Epithelial cell of proximal tubule (primary cell): ENCODE measurements around the gene ERC1. TPM values are rescaled to one million over a fixed set of nuclear protein-coding genes. Genes with fewer than 3 reads are reported as not detected.
"Not testable (repeated sequence)": the region's sequence is repeated elsewhere in the genome, so short reads cannot be mapped to it uniquely, and the experiment has no call there.

Experiments
- DNase-seq: peaks from one replicate; pipeline ENCODE4 v3.0.0-alpha.2; 2011; ENCODE audit warnings: low read depth
- H3K4me3 ChIP-seq: 2 replicates; pipeline ENCODE4 v1.5.1; 2011; ENCODE audit warnings: low read depth, mild to moderate bottlenecking, low read length
- total RNA-seq: library from RNA; depleted of rRNA; stranded (reverse); fragments of >200 nt; gene quantifications from 2 replicates; pipeline ENCODE4 v1.2.3, GENCODE V29; 2015
- TF ChIP-seq, protein P1 (sequence below): conservative IDR thresholded peaks from 2 replicates; pipeline ENCODE4 v1.5.1; 2012; ENCODE audit warnings: low read depth, mild to moderate bottlenecking, low read length

The ERC1 gene
- total RNA-seq, 1 donor from 2014 or later: 16.5 TPM

DNA sequence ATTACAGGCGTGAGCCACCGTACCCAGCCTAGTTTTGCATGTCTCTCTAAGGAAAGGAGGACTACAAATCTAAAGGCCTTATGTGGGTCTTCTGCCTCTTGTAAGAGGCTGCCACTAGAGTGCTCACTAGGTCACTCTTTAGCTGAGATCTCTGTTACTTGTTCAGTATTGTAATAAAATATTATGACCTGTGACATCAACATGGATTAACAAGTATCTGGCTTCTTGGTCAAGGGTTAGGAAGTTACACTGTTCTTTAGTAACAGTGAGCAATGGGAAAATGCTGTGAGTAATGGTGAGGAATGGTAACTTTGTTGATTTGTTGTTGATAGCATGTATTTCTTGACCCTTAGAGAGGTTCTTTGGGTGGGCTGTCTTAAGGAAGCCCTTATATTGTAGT is 50.5 kb downstream of the ERC1 start:
- TF ChIP-seq, protein P1, sequence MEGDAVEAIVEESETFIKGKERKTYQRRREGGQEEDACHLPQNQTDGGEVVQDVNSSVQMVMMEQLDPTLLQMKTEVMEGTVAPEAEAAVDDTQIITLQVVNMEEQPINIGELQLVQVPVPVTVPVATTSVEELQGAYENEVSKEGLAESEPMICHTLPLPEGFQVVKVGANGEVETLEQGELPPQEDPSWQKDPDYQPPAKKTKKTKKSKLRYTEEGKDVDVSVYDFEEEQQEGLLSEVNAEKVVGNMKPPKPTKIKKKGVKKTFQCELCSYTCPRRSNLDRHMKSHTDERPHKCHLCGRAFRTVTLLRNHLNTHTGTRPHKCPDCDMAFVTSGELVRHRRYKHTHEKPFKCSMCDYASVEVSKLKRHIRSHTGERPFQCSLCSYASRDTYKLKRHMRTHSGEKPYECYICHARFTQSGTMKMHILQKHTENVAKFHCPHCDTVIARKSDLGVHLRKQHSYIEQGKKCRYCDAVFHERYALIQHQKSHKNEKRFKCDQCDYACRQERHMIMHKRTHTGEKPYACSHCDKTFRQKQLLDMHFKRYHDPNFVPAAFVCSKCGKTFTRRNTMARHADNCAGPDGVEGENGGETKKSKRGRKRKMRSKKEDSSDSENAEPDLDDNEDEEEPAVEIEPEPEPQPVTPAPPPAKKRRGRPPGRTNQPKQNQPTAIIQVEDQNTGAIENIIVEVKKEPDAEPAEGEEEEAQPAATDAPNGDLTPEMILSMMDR: no peak
- DNase-seq: no peak
- H3K4me3 ChIP-seq: no peak overlapping the region

DNA sequence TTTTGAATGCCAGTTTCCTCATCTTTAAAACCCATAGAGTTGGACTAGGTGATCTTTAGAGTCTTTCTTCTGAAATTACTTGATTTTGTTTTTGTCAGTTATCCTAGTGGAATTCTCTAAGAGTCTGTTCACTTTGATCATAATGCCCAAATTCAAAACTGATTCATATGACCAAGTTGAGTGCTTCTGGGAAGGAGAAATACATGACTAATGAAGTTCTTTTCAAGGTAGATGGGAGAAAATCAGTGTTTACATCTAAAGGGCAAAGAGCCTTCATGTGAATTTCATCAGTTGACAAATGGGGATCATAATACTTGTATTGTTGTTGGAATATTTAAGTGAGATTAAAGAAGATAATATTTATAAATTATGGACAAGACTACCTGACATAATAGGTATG is 53.2 kb downstream of the ERC1 start:
- TF ChIP-seq, protein P1: no peak
- H3K4me3 ChIP-seq: no peak overlapping the region
- no peak for DNase-seq

DNA sequence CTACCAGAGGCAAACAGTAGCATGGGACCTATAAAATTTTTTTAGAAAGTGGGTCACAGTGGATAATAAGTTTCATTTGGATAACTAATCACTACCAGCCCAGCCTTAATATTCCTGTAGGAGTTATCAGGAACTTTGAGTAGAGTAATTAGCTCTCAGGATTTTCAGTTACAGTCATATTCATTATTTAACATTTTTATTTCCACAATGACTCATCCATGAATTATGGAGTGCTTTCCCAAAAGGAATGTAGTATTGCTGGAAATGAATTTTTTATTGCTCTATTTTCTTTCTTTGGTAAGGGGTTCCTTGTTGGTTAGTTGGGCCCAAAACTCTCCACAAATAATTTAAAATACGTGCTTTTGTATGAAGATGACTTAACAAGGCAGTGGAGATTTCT is 53.7 kb downstream of the ERC1 start:
- TF ChIP-seq, protein P1: no peak
- DNase-seq: no peak
- no peak overlapping the region for H3K4me3 ChIP-seq

DNA sequence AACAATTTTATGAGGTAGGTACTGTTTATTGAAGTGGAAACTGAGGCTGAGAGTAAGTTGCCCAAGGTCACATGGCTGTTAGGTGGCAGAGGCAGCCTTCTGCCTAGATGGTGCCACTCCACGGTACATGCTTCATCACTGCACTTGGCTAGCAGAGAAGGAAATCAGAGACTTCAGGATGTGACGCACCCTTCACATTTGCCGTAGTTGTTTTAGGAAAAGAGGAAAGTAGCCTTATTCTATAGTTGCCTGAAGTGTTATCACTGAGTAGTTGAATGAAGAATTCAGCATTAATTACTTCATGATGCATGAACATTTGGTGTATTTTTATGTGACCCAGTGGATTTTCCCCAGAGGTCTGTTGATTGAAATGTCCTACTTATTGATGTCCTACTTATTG is 55.7 kb downstream of the ERC1 start:
- TF ChIP-seq, protein P1: no peak
- no peak overlapping the region for H3K4me3 ChIP-seq
- no peak for DNase-seq

DNA sequence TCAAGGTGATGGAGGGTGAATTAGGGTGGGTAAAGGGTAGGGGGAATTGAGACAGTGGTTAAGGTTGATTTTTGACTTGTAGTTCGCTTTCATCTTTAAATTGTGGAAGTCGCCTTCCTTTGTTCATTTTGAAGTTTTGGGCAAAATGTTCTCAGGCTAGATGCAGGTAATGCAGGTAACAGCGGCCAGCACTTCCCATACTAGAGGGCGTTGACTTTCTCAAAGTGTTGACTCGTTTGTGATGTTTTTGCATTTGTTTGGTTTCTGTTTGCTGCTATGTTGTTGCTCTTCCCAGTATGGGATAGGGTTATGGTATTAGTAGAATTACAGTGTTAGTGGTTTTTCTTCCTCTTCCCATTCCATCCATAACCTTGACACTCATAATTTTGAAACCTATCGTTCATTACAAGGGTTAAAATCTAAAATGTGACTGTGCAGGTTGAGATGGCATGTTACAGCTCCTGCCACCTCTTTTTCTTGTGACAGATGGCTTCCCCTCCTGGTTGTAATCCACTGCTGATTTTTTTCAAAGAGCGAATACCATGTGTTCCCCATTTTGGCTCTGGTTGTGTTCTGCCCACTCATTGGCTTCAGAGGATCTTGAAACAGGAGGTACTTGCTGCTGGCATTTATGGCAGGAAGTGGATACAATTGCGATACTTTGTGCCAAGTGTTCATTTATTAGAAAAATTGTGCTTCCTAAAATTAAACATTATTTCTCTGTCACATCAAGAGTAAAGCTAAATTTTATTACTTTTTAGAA is 57.1 kb downstream of the ERC1 start:
- H3K4me3 ChIP-seq: no peak overlapping the region
- TF ChIP-seq, protein P1: no peak
- no peak for DNase-seq

DNA sequence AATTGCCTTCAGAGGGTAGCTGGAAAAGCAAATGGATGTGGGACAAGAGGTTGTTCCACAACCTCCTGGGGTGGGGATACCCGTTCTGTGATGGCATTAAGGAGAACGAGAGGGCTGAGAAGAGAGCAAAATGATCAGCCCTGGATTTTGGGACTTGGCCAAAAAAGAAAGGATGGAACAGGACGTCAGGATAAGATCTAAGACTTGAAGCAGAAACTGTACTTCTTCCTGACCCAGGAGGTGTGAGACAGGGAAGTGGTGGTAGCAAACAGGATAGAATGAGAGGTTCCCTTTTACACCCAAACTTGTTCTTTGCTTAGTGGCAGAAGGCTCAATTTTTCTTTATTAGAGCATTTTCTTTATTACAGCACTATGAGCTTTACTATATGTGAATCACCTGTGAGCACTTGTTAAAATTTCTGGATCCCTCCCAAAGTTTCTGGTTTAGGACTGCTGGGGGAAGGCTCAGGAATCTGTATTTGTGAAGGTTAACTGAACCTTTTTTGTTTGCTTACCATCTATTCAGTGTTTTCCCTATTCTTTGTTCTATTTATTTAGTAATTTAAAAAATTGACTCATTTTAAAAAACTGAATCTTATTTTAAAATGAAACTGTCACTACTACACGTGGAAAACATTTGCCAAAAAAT is 59.2 kb downstream of the ERC1 start:
- H3K4me3 ChIP-seq: no peak overlapping the region
- DNase-seq: no peak
- TF ChIP-seq, protein P1: no peak

DNA sequence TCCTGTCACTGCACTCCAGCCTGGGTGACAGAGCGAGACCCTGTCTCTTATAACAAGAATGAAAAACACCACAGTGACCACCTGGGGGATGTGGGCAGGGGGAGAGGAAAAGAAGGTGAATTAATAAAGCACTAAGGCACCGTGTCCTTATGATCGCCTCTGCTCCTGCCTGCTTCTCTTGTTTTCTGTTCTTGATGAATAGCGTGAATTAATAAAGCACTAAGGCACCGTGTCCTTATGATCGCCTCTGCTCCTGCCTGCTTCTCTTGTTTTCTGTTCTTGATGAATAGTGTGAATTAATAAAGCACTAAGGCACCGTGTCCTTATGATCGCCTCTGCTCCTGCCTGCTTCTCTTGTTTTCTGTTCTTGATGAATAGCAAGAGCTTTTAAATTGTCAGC is 60.6 kb downstream of the ERC1 start:
- DNase-seq: not testable (repeated sequence)

More for the DNA sequence above, 60.6 kb downstream of the ERC1 start:
- H3K4me3 ChIP-seq: not testable (repeated sequence)
